Stimulated activated CD4-positive, alpha-beta T cell treated with anti-CD3 and anti-CD28 coated beads, Interleukin-1b, Interleukin-23, amount 100 ng/mL, for 4 hours (primary cell): ENCODE results near the gene PABPN1L.

Source experiments
- DNase-seq, 2 donors: peaks; one replicate each; pipeline ENCODE4 v3.0.0-alpha.2; 2020; ENCODE audit warnings: low read depth in 2 of 2

Gene PABPN1L

GRCh38 chr16:88848557-88848956 lies 17.9 kb downstream of the PABPN1L start:
- no peak for DNase-seq

GRCh38 chr16:88847654-88848053 lies 18.8 kb downstream of the PABPN1L start:
- no peak for DNase-seq

DNA sequence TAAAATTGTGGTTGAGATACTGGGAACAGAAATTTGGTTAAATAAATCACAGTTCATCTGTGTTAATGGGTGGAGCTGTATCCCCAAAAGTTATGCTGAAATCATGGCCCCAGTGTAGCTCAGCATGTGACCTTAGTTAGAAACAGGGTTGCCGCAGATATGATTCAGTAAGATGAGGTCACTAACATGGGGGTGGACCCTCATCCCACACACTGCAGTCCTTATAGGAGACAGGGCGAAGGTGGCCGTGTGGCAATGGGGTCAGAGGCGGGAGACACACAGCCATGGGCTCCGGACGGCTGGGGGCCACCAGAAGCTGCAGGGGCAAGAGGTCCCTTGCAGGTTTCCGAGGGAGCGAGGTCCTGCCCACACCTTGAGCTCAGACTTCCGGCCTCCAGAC lies 20.4 kb downstream of the PABPN1L start:
- DNase-seq: no peak

DNA sequence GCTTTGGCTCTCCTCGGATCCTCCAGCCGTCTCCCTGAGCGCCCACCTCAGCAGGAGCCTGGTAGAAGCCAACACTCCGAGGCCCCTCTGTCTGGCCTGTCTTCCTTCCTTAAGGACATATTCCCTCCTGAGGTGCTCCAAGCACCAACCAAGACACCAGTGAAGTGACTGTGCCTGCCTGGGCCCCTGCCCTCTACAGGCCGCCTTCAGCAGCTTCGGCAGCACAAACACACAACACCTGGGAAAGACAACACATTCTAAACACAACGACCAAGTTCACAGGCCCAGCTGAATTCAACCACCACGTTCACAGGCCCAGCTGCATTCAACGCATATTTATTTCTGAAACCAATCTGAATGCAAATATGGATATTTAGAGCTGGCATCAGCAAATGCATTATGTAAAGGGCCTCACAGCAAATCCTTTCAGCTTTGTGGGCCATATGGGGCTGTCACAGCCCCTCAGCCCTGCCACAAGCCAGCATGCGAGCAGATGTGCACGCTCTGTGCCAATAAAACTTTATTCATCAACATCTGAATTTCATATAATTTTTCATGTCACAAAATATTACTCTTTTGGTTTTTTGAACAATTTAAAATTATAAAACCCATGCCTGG lies 21.9 kb downstream of the PABPN1L start:
- DNase-seq: no peak

DNA sequence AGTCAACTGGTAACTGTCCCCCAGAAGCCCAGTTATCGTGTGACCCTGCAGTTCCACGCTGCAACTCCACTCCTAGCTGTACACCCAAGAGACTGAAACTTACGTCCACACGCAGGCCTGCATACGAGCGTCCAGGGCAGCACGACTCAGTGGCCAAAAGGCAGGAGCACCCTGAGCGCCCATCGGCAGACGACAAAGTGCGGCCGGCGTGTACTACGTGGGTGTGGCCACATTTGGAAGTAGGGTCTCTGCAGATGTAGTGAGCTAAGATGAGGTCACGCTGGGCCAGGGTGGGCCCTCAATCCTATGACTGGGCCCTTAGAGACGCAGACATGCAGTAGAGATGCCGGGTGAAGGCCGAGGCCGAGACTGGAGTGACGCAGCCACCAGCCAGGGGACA lies 23.2 kb downstream of the PABPN1L start:
- no peak for DNase-seq

- DNase-seq: no peak
Observed at GRCh38 chr16:88842806-88843205, 23.7 kb downstream of the PABPN1L start.

DNA sequence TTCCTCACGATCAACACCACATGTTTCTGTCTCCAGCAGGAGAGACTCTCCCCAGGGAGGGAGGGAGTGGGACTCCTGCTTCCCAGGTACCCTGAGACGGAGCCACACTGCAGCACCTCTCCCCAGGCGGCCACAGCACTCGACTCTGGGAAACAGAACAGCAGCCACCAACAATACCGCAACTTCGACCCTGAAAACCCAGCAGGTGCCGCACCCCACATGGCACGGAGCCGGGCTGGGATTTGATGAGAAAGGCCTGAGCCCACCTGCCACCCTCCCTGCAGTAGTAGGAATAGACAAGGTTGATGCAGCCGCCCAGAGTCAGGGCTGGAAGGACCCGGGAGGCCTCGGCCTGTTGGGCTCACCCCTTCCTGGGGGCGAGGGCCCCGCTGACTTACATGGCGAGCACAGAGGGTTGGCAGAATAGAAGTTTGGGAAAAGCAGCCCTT lies 24.1 kb downstream of the PABPN1L start:
- DNase-seq: no peak

DNA sequence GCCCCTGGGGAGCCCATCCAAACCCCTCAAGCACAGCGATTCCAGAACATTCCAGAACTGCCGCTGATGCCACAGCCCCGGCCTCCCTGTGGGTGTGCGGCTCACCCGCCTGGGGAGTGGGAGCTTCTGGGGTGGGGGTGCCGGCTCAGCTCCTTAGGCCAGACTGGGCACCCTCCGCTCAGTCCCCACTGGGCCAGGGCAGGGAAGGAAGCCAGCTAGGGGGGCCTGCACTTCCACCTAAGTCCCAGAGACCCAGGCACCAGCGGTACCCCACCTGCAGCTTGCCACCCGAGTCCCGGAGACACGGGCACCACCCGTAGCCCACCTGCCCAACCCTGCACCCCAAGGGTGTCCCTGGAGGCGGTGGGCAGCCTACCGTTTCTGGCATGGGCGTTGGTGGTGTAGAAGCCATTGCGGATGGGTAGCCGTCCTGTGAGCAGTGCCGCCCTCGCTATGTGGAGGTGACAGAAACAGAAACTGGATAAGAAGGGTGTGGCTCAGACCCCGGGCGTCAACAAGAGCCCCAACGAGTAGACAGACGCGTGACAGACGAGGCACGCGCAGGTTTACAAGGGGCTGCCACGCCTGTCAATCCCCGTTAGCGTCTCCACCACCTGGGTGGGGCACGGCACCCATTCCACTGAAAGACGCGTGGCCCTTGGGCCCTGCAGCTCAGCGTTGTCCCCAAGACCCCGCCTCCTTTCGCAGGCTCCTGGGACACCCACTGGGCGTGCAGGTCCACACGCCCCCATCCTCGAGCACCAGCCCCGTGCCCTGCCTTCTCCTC lies 24.7 kb downstream of the PABPN1L start:
- DNase-seq: no peak

DNA sequence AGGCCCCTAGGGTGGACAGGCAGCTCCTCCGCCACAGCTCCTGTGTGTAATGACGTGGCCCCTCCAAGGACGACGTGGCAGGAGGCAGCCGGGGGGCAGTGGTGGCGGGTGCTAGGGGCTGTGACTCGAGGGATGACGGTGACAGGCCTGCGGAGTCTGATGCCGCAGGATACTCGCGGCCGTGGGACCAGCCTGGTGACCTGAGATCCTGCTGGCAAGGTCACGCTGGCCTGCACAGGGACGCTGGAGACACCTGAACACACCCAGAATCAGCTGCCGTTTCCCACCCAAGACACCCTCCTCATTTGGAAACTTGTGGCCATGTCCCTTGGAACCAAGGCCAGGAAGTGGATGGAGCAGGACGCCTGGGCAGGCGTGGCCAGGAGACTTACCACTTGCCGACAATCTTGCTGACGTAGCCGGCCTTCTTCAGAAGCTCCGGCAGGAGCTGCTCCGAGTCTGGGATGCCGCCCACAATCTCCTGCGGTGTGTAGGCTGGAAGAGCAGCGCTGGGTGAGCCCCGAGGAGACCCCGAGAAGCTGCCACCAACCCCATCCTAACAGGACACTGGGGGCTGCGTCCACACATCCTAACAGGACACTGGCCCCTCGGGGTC lies 25.8 kb downstream of the PABPN1L start:
- DNase-seq: no peak

DNA sequence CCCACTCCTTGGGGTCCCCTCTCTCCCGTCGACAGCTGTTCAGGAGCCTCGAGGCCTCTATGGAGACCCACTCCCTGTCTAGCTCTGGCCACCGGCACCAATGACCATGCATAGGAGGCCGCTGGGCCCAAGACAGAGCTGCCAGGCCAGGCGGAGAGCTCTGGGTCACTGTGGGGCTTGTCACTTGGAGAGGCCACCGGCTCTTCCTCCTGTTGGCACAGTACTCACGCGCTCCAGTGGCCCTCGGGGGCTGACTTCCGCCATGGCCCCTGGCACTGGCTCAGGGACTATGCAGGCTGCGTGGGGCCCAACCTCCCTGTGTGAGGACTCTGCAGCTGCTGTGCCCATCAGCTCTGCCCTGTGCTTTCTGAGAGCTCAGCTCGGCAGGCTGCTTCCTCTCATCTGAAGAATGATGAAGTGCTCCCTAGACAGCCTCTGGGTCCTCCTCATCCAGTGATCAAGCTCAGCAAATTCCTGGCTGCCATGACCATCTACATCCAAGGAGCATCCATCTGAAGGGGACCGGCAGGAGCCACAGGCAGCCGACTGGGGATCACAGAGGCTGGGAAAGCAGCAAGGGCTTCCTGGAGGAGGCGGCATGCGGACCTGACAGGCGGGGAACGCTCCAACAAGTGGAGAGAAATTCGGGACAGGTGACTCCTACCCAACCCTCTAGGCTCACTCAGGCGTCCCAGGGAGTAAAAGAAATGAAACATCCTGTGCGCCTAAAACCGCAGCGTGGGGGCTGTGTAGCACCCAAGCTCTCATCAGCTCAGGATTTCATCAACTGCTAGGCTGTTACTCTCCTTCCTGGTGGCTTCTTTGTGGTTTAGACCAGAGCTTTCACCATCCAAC lies 26.5 kb downstream of the PABPN1L start:
- no peak for DNase-seq

GRCh38 chr16:88839026-88839529 lies 27.4 kb downstream of the PABPN1L start:
- DNase-seq: no peak

GRCh38 chr16:88838566-88838965 lies 27.9 kb downstream of the PABPN1L start:
- no peak for DNase-seq

- no peak for DNase-seq
Observed at GRCh38 chr16:88837806-88838205, 28.7 kb downstream of the PABPN1L start.

GRCh38 chr16:88836791-88837190 lies 29.7 kb downstream of the PABPN1L start:
- no peak for DNase-seq

DNA sequence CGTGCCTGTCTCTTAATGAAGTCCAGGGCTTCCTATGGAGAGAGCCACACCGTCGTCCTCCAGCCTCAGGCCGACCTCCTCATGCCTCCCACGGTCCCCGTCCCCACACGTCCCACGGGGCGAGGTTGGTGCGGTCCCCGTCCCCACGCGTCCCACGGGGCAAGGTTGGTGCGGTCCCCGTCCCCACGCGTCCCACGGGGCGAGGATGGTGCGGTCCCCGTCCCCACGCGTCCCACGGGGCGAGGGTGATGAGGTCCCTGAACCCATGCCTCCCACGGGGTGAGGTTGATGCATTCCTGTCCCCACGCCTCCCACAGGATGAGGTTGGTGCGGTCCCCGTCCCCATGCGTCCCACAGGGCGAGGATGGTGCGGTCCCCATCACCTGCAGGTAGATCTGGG lies 30.6 kb downstream of the PABPN1L start:
- DNase-seq: no peak

DNA sequence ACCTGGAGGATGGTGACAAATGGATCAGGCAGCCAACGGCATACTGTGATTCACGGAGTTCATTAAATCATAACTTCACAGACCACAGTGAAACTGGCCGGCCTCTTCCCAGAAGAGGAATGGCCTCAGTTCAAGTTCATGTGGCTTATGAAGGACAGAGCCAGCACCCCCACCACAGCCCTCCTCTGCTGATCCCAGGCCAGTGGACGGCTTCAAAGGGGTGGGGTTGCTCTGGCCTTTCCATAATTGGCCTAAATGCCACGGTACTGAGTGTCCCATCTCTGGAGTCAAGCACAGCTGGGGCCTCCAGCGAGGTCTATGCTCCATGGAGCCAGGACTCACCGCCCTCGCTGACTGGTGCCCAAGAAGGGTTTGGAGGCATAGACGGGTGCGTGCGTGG lies 31.1 kb downstream of the PABPN1L start:
- no peak for DNase-seq

GRCh38 chr16:88834670-88835069 lies 31.8 kb downstream of the PABPN1L start:
- no peak for DNase-seq

DNA sequence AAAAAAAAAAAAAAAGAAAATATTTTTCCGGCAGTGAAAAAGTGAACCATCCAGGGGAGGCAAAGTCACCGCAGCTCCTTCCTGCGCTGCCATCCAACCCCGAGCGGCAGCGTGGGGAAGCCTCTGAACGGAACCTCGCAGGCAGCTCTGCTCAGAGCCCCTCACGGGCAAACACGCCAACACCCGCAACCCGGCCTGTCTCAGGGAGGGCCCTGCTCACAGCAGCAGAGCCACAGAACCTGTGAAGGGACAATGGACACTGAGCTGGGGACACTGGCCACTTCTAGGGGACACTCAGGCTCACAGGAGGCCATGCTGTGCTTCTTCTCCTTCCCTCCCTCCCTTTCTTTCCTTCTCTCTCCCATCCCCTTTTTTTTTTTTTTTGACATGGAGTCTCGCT lies 33.4 kb downstream of the PABPN1L start:
- DNase-seq: no peak

GRCh38 chr16:88831838-88832237 lies 34.6 kb downstream of the PABPN1L start:
- DNase-seq: no peak

DNA sequence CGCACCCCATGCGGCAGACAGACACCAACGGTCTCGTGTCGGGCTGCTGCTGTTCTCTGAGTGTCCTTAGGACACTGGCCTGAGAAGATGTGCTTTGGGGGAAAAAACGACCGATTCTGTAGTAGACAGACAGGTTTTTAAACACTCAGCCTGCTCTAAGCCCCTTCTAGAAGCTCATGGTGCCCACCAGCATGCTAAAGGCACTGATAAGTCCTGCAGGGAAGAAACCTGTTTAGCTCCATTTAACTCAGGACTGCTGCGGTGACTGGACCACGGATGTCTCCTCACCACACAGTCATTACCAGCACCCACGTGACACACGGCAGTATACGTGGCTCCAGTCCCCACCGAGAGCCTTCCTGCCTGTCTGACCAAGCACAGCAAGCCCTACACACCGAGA lies 35.7 kb downstream of the PABPN1L start:
- no peak for DNase-seq

DNA sequence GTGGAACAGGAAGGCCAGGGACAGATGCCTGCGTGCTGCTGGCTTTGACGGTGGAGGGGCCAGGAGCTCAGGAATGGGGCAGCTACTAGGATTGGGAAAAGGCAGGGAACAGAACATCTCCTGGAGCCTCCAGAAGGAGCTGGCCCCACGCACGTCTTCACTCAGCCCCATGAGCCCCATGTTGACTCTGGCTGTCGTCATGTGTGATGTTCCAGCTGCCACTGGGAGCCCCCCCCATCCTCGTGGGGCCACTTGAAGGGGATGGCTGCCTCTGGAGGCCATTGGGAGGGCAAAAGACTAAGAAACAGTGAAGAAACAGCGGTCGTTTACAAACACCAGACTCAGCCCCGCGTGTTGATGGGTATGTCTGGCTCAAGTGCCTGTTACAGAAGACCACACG lies 36.2 kb downstream of the PABPN1L start:
- DNase-seq: no peak

DNA sequence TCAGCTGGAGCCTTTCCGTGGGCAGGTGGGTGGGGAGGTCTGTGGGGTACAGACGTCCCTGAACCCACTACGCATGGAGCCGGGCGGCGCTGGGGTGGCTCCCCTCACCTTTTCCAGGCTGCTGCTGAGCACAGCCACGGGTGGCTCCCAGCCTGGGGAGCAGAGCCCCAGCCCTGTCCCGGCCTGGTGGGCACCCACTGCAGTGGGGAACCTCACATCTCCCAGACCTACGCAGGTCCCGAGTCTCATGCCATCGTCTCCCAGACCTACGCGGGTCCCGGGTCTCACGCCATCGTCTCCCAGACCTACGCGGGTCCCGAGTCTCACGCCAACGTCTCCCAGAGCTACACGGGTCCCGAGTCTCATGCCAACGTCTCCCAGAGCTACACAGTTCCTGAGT lies 37.7 kb downstream of the PABPN1L start:
- DNase-seq: no peak
